SK-N-SH (cell line): ENCODE data around the gene CAPN5.

Source experiments
- RXRA ChIP-seq: IDR thresholded peaks from 2 replicates; pipeline ENCODE4 v1.4.0; 2012; ENCODE audit warnings: low read depth, mild to moderate bottlenecking, borderline replicate concordance
- TAF1 ChIP-seq: IDR thresholded peaks from 2 replicates; pipeline ENCODE4 v1.6.1; 2012; ENCODE audit warnings: low read depth, mild to moderate bottlenecking, low read length, moderate library complexity, borderline replicate concordance
- YY1 ChIP-seq: IDR thresholded peaks from 2 replicates; pipeline ENCODE4 v1.4.0; 2012; ENCODE audit warnings: low read depth, mild to moderate bottlenecking
- TF ChIP-seq, protein P1 (sequence below): IDR thresholded peaks from 2 replicates; pipeline ENCODE4 v1.6.1; 2012; ENCODE audit warnings: mild to moderate bottlenecking, low read depth, low read length, moderate library complexity
- TF ChIP-seq, protein P2 (sequence below): IDR thresholded peaks from 2 replicates; pipeline ENCODE4 v1.4.0; 2012; ENCODE audit warnings: low read depth, borderline replicate concordance

- TF ChIP-seq RXRA (no peak), TAF1 (no peak), YY1 (no peak)
- TF ChIP-seq, protein P1, sequence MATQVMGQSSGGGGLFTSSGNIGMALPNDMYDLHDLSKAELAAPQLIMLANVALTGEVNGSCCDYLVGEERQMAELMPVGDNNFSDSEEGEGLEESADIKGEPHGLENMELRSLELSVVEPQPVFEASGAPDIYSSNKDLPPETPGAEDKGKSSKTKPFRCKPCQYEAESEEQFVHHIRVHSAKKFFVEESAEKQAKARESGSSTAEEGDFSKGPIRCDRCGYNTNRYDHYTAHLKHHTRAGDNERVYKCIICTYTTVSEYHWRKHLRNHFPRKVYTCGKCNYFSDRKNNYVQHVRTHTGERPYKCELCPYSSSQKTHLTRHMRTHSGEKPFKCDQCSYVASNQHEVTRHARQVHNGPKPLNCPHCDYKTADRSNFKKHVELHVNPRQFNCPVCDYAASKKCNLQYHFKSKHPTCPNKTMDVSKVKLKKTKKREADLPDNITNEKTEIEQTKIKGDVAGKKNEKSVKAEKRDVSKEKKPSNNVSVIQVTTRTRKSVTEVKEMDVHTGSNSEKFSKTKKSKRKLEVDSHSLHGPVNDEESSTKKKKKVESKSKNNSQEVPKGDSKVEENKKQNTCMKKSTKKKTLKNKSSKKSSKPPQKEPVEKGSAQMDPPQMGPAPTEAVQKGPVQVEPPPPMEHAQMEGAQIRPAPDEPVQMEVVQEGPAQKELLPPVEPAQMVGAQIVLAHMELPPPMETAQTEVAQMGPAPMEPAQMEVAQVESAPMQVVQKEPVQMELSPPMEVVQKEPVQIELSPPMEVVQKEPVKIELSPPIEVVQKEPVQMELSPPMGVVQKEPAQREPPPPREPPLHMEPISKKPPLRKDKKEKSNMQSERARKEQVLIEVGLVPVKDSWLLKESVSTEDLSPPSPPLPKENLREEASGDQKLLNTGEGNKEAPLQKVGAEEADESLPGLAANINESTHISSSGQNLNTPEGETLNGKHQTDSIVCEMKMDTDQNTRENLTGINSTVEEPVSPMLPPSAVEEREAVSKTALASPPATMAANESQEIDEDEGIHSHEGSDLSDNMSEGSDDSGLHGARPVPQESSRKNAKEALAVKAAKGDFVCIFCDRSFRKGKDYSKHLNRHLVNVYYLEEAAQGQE, result no peak
- TF ChIP-seq, protein P2, sequence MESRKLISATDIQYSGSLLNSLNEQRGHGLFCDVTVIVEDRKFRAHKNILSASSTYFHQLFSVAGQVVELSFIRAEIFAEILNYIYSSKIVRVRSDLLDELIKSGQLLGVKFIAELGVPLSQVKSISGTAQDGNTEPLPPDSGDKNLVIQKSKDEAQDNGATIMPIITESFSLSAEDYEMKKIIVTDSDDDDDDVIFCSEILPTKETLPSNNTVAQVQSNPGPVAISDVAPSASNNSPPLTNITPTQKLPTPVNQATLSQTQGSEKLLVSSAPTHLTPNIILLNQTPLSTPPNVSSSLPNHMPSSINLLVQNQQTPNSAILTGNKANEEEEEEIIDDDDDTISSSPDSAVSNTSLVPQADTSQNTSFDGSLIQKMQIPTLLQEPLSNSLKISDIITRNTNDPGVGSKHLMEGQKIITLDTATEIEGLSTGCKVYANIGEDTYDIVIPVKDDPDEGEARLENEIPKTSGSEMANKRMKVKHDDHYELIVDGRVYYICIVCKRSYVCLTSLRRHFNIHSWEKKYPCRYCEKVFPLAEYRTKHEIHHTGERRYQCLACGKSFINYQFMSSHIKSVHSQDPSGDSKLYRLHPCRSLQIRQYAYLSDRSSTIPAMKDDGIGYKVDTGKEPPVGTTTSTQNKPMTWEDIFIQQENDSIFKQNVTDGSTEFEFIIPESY, result no peak
Measured at GRCh38 chr11:77089004-77089545, 22.3 kb downstream of the CAPN5 start.
